ENCODE measurements around the gene TMEM182. TPM values are rescaled to one million over a fixed set of nuclear protein-coding genes. Genes with fewer than 3 reads are reported as not detected.

Gene TMEM182
- total and polyA plus RNA-seq, 2 of the 4 experiments (the other 2 are of a cell fraction): 1.3 to 1.4 TPM

DNA sequence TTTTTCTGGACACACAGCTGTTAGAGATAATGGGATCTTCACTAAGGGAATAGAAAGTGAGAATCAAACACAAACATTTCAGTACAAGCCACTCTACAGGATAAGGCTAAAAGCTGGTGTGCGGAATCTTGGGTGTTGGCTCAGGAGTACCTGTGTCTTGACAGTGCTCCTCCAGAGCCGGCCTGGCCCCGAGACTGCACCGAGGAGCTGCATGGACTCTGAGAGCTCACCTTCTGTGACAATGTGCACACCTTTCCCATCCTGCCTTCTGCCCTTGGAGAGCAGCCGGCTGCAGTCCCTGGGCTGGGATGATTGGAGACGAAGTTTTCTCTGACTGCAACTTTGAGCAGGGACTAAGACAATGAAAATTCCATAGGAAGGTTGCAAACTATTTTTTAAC, 89.1 kb downstream of the TMEM182 start:
- no peak overlapping the region for H3K56ac ChIP-seq (ENCODE audit: extremely low read depth, insufficient read depth, low read length)
- ATAC-seq (ENCODE audit: low read depth) (no peak), DNase-seq (no peak)
- H3K27ac ChIP-seq (ENCODE audit: insufficient read depth, low read length): no peak overlapping the region
- H3K23ac ChIP-seq (ENCODE audit: low read depth, low read length): no peak overlapping the region
- no peak overlapping the region for H2AFZ ChIP-seq (replicated peaks; ENCODE audit: low read length, poor library complexity)
- no TSS peak for BruUV-seq (replicated peaks)
- H3K36me3 ChIP-seq (ENCODE audit: control insufficient read depth, insufficient read depth, low read length): no peaks in the 10 kb centered on the region
- no peaks in the 10 kb centered on the region for H3K4me1 ChIP-seq (ENCODE audit: control insufficient read depth, insufficient read depth, low read length)
- no peak overlapping the region for H2AK5ac ChIP-seq (ENCODE audit: low read depth, low read length)
- CTCF ChIA-PET: interaction anchor here (1.9 kb wide), 1 partner anchor 11 kb away, joined by 11 read pairs; no protein-coding TSS in a partner anchor
- no peak overlapping the region for H4K5ac ChIP-seq (ENCODE audit: low read depth, low read length)
- no peak overlapping the region for H3K9ac ChIP-seq (ENCODE audit: low read depth, low read length)
- H3K27me3 ChIP-seq (ENCODE audit: control insufficient read depth, insufficient read depth, low read length): no peaks in the 10 kb centered on the region; the same call in 1 of the 2 replicates
- POLR2A ChIA-PET (ENCODE audit: unreplicated experiment): no interaction called here
- H2BK120ac ChIP-seq (ENCODE audit: low read depth, low read length): no peak overlapping the region
- no peak overlapping the region for H2BK20ac ChIP-seq (ENCODE audit: low read depth, low read length)
- no peak overlapping the region for H4K91ac ChIP-seq (ENCODE audit: insufficient read depth, low read depth, low read length)
- H3K4ac ChIP-seq (ENCODE audit: low read depth, low read length): no peak overlapping the region
- no CpG with 5 or more reads among the region's 6 CpGs for WGBS, 2 experiments (ENCODE audit: extremely low coverage in 2 of 2, insufficient read length in 1 of 2)
- H3K9me3 ChIP-seq (ENCODE audit: control insufficient read depth, insufficient read depth, low read length): no peaks in the 10 kb centered on the region
- H3K79me1 ChIP-seq (ENCODE audit: low read depth in 1 of 2, low read length in 2 of 2): no peaks in the 10 kb centered on the region
- no peak overlapping the region for H4K8ac ChIP-seq (ENCODE audit: low read depth in 2 of 2, low read length in 2 of 2)
- H2BK5ac ChIP-seq (ENCODE audit: low read depth, low read length, poor library complexity, severe bottlenecking): no peak overlapping the region
- no peak overlapping the region for H2AK9ac ChIP-seq (replicated peaks; ENCODE audit: low read depth, low read length, poor library complexity)
- TF ChIP-seq MAFK (IDR thresholded peaks at IDR 0.05; ENCODE audit: low read depth, low read length): no peak
- no peak for TF ChIP-seq RAD21 (IDR thresholded peaks at IDR 0.05; ENCODE audit: low read length)
- TF ChIP-seq CTCF (conservative IDR thresholded peaks at IDR 0.05; ENCODE audit: low read depth, low read length): no peak
- TF ChIP-seq NFE2L2 (IDR thresholded peaks at IDR 0.05; ENCODE audit: low read depth, low read length): no peak
- no peak for TF ChIP-seq POLR2A (IDR thresholded peaks at IDR 0.05; ENCODE audit: low read depth, low read length)
- no peaks in the 10 kb centered on the region for H4K20me1 ChIP-seq (ENCODE audit: insufficient read depth, low read length)
- no peak overlapping the region for H3K14ac ChIP-seq (replicated peaks; ENCODE audit: low read depth, low read length)
- H2BK15ac ChIP-seq (ENCODE audit: low read depth, low read length): no peak overlapping the region
- dilution Hi-C loops (cut with HindIII; ENCODE audit: low sequenced_read_pairs, unreplicated experiment): no loop called here
- in situ Hi-C loops (cut with MboI; ENCODE audit: low sequenced_read_pairs): no loop called here
- no peak overlapping the region for H3K4me3 ChIP-seq (ENCODE audit: insufficient read depth, low read depth, low read length)
- H3K9me1 ChIP-seq (ENCODE audit: insufficient read depth, low read length): no peaks in the 10 kb centered on the region
- intact Hi-C loops (cut with micrococcal nuclease): no loop called here
- no peak overlapping the region for H3K4me2 ChIP-seq (ENCODE audit: low read depth, low read length)
- H3K18ac ChIP-seq (ENCODE audit: low read depth, low read length): no peak overlapping the region

All from IMR-90 (cell line).